HG03175 (cell line): ENCODE results near the gene GPS1.

Experiments used
- ATAC-seq: cut with Tn5 transposase; IDR thresholded peaks from one replicate; pipeline ENCODE4 v1.9.1; 2021; ENCODE audit warnings: mild to moderate bottlenecking, moderate library complexity; ENCODE audit not compliant: unreplicated experiment

The GPS1 gene

DNA sequence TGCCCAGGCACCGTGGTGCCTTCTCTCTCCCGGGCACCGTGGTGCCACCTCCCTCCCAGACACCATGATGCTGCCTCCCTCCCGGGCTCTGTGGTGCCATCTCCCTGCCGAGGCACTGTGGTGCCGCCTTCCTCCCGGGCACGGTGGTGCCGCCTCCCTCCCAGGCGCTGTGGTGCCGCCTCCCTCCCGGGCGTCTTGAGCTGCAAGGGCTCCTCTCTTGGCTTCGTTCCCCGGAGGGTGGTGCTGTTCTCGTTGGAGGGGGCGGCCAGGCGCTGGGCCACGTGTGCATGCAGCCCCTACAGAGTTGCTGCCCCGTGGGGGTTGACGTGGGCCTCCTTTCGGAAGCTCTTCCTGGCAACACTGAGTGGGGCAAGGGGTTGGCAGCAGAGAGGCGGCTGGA lies 37.3 kb upstream of the GPS1 start:
- no peak for ATAC-seq

DNA sequence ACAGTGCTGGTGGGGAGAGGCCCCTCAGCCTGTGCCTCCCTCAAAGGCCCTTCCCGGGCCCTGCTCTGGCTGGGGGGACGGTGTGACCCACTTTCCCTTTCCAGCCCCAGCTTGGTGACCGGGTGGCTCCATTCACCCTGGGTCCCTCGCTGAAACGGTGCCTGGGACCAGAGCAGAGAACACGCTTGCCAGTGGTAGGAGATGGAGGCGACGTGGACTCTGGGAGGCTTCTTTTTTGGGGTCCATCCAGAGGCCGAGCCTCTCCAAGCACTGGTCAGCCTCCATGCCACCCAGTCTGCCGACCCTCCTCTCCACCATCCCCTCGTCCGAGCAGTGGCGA lies 36.8 kb upstream of the GPS1 start:
- no peak for ATAC-seq

DNA sequence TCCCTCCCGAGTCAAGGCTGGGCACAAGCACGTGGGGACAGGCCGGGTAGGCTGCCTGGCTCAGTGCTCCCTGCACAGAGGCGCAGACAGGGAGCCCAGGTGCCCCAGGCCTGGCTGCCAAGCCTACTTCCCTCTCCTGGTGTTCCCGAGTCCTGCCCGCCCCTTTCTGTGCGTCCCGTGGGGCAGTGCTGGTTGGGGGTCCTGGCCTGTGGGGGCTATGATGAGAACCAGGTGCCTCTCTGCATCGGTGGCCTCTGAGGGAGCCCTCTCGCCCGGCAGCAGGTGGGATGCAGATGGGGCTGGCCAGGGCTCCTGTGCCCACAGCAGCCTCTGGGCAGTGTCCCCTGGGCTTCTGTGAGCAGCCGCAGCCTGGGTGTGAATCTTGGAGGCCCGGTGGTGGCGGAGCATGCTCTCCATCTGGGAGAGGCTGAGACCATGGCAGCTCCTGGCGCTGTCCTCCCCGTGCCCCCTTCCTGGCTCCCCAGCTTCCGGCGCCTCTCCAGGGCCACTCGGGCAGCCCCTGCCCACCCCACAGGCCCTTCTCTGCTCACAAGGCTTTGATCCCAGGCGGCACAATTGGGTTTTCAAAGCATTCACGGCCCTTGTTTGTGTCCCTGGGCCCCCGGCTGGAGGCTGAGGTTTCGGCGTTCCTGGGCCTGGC lies 36.3 kb upstream of the GPS1 start:
- ATAC-seq = no peak

DNA sequence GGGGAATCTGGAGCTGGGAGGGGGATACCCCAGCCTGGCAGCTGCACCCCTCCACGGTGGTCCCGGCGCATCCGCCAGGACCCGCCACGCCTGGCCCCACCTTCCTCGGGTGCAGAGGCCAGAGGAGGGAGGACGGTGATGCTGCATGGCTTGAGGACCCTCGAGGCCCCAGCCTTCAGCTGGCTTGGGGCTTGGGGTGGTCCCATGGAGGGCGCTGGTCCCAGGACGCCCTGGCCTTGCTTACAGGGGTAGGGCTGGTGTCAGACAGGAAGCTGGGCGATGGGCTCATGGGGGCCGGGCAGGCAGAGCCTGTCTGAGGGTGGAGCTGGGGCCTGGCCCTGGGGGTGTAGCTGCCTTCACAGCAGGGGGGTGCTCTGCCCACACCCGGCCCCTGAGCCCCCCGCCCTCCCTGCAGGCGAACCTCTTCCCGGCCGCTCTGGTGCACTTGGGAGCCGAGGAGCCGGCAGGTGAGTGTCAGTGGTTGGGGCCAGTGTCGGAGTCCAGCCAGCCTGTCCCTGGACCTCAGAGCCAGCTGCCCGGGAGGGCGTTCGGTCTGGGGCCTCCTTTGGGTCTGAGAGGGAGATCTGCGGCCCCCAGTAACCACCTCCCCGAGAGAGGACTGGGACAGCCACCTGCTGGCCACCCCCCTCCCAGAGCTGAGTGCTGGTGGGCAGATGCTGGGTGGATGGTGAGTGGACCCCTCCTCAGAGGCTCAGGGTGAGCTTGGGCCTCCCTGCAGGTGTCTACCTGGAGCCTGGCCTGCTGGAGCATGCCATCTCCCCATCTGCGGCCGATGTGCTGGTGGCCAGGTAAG lies 35.4 kb upstream of the GPS1 start:
- no peak for ATAC-seq

DNA sequence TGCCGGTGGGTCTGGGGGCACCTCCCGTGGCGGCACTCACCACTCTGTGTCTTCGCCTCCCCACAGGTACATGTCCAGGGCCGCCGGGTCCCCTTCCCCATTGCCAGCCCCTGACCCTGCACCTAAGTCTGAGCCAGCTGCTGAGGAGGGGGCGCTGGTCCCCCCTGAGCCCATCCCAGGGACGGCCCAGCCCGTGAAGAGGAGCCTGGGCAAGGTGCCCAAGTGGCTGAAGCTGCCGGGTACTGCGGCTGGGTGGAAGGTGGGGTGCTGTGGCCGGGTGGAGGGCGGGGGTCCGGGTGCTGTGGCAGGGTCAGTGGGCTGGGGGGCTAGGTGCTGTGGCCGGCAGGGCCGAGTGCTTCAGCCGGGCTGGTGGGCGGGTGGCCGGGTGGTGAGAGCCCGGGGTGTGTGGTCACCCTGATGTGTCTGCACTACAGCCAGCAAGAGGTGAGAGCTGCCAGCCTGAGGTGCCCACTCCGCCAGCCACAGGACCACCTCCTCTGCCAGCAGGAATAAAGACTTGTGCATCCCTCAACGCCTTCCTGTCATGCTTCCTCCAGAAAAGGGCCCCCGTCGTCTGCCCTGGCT lies 34.7 kb upstream of the GPS1 start:
- ATAC-seq = no peak

DNA sequence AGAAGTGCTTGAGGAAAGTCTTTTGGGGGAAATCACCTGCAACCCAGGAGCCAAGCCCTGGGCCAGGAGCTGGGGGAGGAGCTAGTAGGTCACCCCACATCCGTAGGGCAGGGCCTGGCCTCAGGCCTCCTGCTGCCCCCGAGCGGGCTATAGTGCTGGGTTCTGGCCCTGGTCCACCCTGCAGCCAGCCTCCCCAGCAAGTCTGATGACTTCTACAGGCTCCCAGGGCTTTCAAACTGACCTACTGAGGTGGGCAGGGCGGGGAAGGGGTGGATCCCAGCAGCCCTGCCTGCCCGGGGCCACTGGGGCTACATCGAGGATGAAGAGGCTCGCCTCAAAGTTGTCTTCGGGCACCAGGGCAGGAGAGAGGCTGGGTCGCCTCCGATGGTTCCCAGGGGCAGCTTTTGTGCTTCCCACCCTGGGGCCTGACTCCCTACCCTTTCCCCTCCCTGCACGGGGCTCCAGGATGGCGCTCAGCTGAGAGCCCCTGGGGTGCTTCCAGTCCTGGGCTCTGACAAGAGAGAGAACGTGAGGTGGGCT lies 34.0 kb upstream of the GPS1 start:
- no peak for ATAC-seq

DNA sequence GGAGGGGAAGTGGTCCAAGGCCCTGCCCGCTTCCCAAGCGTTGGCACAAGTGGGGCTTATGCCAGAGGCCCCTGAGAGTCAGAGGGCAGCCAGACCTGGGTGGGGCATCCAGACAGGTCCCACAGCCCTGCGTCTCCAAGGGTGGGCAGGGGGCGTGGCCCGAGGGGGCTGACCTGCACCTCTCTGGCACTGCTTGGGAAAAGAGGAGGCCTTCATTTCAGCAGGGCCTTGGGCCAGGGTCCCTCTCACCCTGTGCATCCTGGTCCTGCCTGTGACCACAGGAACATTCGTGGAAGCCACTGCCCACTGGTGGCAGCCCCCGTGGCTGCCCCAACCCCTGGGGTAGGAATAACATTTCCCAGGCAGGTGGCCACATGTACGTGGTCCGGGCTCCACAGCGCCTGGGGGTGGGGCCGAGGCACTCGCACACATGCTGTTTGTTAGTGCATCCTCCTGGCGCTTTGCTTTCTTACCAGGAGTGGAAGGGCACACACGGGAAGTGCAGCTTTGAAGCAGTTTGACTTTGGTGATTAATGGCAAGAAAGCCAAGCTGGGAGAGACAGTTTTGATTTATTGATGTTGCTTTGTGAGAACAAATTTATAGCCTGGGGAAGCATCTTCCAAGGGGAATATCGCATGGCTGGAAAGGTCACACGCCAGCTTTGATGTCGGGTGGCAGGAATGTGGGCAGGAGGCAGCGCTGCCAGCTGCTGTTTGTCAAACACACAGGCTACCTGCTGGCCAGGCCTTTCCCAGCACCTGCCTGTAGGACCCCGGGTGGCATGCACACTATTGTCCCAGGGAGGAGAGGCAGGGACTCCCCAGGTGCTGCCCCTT lies 33.3 kb upstream of the GPS1 start:
- no peak for ATAC-seq

DNA sequence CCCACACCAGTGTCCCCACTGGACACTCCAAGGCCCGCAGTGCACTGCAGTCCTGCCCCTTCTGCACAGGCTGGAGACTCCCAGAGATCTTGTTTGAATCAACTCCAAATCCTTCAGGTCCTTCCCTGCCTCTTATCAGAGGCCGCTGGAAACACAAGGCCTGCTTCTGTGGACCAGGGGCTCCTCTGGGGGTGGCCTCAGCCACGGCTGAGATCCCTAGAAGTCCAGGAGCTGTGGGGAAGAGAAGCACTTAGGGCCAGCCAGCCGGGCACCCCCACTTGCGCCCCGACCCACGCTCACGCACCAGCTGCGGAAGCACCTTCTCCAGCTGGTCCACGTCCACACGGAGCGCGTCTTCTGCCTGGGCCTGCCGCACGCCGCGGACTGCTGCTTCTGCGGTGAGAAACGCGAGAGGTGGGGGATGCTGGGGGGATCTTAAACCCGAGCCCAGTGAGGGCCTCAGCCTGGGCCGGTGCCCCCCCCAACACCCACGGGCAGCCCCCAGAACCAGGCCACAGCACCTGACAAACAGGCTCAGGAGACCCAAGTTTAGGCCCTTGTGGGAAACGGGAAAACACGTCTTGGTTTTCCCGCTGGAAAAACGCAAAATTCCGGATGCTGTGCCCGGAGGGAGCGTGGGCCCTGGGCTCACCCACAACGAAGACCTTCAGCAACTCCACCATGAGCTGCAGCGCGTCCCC lies 32.6 kb upstream of the GPS1 start:
- no peak for ATAC-seq

DNA sequence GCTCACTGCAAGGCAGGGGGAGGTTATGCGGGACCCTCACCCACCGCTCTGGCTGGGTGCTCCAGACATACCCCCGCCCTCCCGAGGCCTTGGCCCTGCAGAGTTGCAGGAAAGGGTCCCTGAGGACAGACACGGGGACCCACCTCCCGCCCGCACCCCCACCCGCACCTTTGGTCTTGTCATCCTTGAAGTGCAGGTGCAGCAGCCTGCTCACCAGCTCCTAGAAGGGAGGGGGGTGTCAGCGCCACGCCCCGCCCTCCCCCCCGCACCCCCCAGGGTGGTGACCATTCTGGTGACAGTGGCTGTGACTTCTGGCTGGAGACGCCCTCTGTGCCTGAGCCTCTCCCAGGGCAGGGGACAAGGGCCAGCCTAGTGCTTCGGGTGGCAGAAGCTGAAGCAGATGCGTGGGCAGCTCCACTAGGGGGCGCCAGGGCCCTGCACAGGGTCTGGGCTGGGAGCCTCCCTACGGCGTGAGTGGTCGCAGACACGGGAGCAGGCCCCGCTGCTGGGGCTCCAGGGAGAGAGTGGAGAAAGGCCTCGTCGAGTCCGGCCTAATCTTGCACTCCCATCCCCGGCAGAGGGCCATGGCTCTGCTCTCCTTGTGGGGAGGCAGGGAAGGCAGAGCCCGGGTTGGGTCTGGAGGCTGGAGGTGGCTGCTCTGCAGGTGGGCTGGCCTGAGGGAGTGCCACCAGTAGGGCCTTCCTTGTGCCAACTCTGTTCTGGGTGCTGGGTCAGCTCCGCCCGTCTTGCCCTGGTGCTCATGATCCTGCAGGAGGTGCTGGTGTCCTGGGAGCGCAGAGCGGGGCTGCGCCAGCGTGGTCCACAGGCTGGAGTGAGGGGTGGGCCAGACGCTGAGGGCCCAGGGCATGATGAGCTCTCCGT lies 31.8 kb upstream of the GPS1 start:
- no peak for ATAC-seq

DNA sequence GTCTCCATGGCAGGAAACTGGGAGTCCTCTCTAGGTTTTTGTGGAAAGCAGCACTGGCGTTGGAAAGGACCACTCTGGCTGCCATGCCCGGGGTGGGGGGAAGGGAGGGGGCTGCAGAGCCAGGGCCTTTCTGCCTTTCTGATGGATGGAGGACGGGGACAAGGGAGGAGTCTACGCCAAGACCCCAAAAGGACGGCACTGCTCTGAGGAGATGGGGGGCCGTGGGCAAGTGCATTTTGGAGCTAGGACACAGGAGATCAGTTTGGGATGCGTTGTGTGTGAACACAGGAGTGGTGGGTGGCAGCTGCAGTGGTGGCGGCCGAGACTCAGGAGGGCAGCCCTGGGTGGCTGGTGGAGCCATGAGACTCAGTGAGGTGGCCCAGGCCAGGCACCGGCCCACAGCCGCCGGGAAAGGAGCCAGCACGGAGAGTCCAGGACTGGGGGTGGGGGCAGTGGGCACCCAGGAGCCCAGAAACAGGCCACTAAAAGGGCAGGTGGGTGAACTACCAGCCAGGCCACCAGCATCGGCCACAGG lies 31.1 kb upstream of the GPS1 start:
- ATAC-seq = no peak

DNA sequence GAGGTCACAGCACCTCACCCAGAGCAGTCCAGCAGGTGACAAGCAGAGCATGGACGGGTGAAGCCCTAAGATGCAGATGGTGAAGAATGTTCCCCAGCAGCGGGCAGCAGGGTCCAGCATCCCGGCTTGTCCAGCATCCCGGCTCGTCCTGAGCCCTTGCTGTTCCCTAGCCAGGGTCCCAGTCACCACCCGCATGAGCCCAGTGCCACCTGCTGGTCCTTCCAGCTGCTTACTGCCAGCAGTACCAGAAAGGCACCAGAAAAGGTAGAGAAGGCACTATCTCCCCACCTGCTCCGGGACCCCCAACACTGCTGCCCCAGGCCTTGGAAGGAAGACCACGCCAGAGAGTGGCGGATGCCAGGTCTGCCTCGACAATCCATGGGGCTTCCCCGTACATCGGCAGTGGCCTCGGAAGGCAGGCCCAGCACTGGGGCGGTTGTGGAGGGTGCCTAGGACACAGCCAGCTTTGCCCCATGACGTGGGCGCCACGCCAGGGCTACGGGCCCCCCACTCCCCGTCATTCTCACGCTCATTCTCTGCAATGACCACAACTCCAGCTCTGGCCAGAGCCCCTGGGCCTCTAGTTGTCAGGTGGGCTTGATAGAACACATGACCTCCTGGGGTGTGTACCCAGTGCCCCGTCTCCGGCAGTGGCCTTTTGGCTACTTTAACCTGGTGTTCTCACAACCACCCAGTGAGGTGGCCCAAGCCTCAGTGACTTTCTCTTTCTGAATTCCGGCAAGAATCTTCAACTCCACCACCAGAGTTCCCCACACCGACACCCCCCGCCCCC lies 30.4 kb upstream of the GPS1 start:
- ATAC-seq = no peak

DNA sequence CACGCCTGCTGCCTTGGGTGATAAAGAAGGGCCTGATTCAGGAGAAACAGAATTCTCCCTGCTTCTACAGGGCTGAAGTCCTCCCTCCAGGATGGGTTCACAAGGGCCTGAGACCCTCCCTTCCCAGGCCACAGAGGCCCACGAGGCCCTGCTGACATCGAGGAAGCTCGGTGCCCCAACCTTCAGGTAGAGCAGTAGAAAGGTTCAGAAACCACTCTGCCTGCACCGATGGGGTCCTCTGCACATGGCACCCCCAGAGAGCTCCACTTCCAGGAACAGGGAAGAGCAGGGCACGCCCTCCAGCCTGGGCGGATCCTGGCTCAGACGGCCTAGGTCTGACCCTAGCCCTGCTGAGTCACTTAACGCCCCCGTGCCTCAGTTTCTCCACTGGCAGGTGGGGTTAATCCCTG lies 29.8 kb upstream of the GPS1 start:
- no peak for ATAC-seq

DNA sequence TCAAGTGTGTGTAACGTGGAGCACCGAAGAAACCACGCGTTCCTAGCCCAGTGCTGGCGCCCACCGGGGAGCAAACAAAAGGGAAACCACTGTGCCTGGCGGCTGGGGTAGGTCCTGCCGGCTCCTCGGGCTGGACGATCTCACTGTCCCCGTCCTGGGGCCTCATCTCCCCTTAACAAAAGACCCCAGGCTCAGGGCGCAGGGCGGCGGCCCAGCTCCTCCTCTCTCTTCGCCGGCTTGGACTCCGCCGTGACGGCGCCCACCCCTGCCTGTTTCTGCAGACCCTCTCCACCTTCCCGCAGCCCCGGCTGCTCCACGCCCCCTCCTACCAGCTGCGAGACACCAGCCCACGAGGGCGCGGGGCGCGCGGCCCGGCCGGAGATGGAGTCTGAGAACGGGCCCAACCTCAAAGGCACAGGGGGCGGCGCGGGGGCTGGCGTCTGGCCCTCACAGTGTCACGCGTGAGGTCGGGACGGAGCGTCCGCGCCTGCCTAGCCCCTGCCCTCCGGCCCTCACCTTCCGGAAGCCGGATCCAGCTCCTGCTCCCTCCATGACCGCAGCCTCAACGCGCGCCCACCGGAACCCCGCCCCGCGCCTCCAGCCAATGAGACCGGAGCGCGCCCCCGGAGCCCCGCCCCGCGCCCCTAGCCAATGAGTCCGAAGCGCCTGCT lies 29.3 kb upstream of the GPS1 start, which contains the start of gene CENPX:
TSS of gene CENPX (minus strand) at position 569 of the 671 bp plus-strand sequence. CDS start at position 552, 17 bp downstream.
- no peak for ATAC-seq

DNA sequence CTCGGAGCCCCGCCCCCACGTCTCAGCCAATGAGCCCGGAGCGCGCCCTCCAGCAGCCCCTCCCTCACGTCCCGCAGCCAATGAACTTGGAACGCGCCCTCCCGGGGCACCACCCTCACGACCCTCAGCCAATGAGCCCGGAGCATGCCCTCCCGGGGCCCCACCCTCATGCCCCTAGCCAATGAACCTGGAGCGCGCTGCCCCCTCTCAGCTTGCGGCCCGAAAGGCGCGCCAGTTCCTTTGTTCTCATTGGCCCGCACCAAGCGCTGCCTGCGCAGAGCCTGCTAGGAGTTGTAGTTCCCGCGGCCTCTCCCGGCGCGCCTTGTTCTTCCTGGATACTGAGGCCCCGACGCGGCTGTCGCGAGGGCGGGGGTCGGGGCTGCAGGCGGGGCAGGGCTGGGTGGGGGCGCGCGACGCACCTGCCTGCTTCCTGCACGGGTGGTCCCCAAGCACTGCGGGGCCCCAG lies 28.7 kb upstream of the GPS1 start, which contains the start of gene LRRC45:
TSS of gene LRRC45 (plus strand) at position 325 of the 466 bp plus-strand sequence. CDS start 339 bp downstream, outside the sequence.
- peak; percentile 91 for ATAC-seq

DNA sequence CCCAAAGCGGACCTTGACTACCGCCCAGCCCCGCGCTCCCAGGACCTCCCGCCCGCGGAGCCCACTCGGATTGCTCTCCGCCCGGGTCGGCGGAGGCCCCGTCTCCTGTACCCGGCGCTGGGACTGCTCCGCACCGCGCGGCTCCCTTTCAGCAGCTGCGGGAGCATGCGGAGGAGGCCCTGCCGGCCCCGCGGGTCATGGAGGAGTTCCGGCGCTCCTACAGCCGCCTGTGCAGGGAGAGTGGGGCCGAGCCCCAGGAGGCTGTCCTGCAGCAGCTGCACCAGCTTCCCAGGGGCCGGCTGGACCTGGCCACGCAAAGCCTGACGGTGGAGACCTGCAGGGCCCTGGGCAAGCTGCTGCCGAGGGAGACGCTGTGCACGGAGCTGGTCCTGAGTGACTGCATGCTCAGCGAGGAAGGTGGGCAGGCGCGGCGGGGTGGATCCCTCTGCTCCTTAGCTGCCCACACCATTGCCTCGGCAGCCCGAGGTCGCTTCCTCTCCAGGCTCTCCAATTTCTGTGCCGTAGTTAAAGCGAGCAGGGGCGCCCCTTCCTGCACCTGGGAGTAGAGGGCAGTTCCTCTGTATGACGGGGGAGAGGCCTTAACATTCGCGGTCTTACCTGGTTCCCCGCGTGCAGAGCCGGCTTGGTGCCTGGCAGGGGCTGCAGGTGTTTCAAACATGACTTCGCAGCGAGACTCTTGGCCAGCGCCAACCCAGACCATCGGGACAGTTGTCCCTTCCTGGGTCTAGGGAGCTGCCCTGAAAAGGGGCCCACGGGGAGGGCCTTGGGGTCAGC lies 28.1 kb upstream of the GPS1 start:
- ATAC-seq = peak; percentile 2

DNA sequence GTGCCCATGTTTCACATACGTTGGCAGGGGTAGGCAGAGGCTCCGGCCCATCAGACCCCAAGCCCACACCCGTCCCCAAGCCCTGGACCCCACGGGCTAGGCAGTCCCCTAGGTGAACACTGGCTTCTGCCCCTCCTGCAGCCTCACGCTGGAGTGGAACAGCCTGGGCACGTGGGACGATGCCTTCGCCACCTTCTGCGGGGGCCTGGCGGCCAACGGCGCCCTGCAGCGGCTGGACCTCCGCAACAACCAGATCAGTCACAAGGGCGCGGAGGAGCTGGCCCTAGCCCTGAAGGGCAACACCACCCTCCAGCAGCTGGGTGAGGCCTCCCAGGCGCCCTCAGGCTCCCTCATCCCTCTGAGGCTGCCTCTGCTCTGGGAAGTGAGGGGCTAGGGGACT lies 26.8 kb upstream of the GPS1 start:
- ATAC-seq = no peak
